Activated CD8-positive, alpha-beta memory T cell treated with anti-CD3 and anti-CD28 coated beads for 1 hour (primary cell): ENCODE data around the gene PTPRN2.

Experiments
- DNase-seq, 2 donors: peaks; one replicate each; pipeline ENCODE4 v3.0.0-alpha.2; 2020; ENCODE audit warnings: low read depth in 1 of 2; ENCODE audit errors: extremely low read depth in 1 of 2

Gene PTPRN2

DNA sequence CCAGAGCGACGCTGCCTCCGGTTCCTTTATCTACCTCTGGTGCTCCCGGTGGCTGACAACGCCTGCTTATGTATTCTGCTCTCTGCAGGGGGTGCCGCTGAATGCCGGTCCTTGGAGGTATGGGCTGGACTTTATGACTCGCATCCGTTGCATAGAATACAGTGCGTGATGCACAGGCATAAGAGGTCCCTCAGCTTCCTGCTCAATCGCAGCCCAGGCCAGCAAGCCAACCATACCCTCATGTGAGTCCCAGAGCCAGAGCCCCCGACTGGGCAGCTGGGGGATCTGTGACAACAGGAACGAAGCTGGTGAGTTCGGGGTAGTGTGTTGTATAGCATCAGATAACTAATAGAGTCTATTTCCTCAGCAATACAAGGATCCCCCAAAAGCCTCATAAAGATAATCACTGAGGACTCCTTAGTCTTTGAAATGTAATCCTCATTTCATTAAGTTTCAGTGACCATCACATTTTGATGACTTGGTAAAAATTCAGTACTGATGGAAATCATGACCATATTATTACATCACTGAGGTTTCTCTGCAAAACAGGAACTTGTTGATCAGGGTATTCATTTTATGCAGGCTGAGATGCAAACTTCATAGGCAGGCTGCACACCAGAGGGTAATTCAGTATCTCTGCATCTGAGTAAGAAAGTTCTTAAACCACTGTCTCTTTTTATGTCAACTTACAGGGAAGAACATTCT, 607.8 kb downstream of the PTPRN2 start:
- DNase-seq: no peak

DNA sequence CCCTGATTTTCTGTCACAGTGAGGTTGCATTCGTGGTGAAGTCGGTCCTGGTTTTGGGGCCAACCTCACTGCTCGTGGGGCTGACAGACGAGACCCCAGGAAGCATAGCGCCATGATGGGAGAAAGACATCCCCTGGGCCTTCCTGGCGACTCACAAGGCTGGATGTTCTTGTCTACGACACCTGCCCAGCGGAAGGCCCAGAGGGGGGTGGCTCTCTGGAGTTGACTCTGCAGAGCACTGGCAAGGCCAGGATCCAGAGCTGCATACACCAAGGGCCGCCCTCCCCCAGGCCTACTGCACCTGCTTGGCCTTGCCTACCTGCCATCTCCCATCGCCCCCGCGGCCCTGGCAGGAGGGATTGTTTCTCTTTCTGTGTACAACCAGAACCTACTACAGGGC, 608.9 kb downstream of the PTPRN2 start:
- no peak for DNase-seq

DNA sequence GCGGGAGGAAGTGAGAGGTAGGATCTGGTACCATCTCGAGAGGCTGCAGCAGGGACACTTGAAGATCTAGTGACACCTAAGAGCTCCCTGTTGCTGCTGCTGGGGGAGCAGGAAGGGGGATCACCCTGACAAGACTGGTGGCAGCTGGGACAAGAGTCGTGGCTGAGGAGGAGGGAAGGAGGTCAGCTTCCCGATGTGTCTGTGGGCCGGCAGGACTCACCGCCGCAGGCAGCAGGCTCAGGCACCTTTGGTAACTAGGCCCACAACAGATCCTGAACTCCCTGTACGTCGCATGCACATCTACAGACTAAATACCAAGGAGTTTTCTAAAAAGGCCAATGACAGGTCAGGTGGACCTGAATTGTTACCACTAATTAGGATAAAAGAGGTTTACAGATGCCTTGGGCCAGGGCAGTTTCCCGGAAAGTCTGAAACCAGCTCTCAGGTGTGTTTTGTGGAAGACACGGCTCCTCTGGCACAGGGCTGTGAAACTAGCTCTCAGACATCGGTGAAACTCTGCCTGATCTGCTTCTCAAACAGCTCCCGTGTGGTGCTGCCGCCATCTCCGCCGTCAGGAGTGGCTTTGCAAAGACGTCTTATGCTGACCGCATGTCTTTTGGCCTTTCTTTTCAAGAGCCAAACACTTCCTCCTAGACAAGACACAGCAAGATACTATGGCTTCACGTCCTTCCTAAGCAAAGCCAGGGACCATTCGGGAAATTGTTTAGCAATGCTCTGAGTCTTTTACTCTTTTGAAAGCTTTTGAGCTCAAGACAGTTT, 609.7 kb downstream of the PTPRN2 start:
- DNase-seq: no peak

DNA sequence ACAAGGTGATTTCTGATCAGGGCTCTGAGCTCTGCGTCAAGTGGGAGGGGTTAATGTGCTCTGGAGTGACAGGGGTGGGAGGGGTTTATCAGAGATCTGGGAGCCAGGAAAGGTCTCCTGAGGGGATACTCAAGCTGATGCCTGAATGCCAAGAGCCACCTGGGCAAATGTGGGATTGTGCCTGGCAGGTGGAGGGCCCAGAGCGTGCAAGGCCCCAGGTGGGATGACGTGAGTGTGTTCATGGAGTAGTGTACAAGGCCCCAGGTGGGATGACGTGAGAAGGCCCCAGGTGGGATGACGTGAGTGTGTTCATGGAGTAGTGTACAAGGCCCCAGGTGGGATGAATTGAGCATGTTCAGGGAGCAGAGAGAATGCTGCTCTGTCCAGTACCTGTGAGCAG, 610.3 kb downstream of the PTPRN2 start:
- DNase-seq: no peak

DNA sequence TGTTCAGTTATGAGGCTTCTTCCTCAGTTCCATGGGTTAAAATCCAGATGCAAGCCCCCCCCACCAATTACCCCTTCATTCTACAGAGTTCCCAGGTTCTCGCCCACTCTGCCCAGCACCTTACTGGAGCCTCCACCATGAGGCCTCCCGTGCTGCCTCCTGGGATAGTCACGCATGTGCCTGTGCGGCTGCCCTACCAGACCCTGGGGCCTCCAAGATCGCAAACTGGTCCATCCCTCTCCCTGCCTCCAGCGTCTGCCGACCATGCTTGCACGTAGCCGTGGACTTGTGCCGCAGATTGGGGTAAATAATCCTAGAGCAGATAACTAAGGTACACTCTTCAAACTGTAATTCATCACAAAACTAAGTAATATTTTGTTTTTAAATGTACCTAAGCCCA, 611.2 kb downstream of the PTPRN2 start:
- no peak for DNase-seq

DNA sequence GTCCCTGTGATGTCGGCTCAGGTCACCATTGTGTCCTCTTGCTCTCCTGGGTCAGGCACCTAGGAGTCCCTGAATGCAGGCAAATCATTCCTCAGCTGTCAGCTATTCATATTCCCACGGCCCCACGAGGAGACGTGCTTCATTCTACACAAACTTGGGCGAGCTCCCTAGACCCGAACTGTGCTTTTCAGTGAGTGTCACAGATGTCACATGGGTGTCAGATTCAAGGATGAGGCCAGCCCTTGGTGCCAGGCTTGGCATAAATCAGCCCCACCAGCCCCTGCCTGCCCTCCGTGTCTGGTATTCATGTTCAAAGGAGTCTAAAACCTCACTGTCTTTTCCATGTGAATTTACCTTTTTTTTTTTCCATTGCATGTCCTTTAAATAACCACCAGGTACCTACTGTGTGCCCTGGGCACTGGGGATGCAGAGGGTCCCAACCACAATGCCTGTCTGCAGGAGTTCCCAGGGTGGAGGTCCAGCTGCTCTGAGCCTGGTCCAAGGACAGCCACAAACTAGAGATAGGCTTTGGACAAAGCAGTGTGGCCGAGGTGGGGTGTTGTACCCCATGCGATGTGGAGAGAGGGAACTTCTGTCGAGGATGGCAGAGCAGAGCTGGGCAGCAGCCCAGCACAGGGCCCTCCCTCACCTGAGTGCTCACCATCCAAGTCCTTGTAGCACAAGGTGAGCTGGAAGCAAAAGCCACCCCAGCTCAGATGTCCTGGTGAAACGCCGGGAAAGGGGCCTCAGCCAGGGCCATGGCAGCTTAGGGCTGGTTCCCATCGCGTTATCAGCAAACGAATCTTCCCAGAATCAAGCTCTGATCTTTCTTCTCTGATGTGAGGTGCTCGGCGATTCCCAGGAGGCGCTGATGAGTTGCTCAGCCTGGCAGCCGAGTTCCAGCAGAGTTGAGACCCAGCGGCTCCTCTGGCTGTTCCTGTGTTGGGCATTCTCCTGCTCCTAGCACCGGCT, 611.9 kb downstream of the PTPRN2 start:
- DNase-seq: no peak

DNA sequence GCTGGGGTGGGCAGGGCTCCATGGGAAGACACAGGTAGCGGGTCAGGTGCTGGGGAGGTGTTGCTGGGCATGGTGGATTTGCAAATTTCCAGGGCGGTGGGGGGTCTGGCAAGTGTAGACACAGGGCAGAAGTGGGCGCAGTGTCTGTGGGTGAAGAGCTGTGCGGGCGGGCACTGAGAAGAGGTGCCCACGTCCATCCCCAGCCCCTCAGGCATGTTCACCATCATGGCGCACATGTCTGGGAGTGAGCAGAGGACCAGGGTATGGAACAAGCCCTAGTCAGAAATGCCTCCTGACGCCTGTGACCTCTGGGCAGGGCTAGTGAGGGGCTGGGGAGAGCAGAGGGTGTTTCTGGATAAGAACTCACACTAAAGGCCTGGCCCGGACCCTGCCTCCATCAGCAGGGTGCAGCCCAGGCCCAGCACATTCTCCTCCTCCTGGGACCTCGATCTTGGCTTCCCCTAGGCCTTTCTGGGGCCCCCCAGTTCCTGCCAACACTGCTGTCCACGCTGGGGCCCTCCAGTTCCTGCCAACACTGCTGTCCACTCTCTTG, 612.9 kb downstream of the PTPRN2 start:
- DNase-seq: no peak

DNA sequence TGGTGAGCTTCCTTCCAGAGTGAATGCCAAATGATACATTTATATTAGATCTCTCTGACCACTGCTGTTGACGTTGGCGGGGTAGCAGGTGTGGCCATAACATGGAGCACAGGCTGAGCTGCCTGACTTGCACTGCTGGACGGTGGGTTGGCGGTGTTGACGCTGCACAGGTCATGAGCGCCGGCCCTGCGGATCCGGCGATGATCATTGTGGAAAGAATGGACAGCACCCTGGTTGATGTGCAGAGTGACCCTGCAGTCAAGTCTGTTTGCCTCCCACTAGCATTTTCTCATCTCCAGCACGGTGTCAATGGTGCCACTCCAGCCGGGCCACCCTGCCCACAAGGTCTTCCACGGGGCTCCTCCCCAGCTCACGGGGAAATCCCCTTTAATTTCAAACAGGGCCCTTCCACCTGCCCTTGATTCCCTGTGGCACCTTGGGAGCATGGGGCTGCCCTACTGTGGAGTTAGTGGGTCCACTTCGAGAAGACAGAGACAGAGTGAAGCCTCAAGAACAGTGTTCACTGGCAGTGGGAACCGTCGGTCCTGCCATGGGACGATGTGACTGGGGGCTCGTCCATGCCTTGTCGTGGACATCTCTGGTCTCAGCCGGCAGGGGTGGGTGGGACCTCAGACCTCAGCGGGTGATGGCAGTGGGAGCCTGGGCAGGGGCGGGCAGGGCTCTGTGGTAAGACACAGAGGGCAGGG, 613.5 kb downstream of the PTPRN2 start:
- DNase-seq: no peak

DNA sequence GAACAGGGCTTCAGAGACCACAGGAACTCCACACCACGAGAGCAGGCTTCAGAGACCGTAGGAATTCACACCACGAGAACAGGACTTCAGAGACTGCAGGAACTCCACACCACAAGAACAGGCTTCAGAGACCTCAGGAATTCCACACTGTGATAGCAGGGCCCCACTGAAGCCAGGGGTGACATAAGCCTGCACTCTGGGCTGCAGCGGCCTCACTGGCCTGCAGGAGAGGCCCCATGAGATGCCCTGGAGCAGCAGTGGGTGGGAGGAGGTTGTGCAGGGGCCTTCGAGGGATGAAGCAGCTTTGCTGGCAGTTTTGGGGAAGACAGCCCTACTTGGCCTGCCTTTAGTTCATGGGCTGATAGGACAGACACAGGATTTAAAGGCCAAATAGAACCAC, 614.7 kb downstream of the PTPRN2 start:
- no peak for DNase-seq

DNA sequence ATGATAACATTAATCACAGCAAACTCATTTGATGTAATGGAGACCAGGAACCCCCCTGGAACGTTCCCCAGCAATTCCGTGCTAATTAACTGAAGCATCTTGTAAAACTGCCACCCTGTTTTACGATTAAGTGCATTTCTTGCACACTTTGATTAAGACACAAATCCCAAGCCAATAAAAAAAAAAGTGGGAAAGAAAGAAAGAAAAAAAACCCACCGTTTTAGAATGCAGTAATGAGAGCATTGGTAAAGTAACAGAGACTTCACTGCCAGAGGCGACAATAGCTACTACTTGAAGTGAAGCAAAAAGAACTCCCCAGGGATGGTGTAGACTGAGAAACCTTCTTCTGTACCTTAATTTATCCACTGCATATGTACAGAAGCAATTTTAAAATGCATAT, 616.1 kb downstream of the PTPRN2 start:
- DNase-seq: no peak

DNA sequence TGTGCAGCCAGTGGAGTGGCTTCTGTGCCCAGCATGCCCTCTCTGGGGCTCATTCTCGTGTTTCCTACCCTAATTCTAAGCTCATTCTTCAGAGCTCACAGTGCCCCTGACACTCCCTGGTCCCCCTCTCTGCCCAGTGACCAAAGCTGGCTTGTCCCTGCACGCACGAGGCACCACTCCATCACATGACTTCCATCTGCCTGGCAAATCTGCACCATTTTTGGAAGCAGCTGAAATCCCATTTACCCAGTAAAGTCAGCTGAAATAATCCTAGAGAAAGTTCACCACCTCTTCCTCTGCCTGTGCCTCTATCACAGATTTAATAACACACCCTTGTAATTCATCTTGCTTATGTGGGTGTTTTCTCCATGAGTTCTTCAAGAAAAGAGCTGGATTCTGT, 616.9 kb downstream of the PTPRN2 start:
- no peak for DNase-seq

DNA sequence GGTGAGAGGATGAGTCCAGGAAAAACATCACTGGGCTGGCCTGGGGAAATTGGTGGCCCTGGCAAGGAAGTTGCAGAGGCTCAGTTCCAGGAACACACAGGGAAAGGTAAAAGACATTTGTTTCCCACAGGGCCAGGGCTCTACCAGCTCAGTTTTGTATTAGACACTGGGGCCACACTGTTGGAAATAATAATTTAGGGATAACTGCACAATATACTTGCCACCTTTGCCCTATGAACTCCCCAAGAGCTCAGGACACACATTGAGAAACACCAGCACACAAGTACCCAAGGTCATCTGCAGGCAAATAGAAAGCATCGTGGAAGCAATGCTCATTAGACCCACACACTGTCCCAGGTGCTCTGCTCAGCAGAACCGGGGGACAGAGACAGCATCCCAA, 617.6 kb downstream of the PTPRN2 start:
- no peak for DNase-seq

DNA sequence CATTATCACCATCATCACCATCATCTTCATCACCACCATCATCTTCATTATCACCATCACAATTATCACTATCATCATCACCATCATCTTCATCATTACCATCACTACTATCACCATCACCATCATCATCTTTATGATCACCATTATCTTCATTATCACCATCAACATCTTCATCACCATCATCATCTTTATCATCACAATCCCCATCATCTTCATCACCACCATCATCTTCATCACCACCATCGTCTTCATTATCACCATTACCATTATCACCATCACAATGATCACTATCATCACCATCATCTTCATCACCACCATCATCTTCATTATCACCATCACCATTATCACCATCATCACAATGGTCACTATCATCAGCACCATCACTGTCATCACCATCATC, 621.1 kb downstream of the PTPRN2 start:
- DNase-seq: no peak

DNA sequence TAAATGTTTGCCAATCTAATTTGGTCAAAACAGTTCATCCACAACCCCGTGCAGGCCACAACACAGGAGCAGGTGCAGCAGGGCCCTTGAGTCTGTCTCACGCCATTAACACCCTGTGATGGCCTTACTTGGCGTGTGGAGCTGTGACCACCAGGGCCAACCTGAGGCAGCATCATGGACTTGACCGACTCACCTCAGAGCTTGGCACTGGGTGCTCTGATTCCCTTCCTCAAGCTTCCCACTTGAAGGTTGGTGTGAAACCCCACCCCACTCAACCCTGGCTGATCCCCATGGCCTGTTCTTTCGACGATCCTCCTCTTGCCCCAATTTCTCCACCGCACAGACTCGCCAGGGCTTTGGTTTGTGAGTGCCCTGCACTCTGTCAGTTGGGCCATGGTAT, 623.1 kb downstream of the PTPRN2 start:
- no peak for DNase-seq

DNA sequence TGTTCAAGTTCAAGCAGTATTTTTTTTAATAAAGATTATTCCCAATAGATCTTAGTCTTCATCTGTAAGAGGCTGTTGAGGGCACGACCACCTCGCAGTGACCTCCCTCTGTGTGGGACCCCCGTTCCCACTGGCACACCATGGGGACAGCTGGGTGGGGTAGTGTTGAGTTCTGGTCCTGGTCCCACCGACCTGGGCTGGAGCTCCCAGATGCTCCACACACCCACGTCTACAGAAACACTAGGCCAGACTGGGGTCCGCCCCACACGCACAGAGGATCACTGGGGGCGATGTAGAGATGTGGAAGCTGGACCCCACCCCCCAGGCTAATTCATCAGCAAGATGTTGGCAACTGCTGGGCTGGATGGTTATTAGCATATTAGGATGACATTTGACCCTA, 623.6 kb downstream of the PTPRN2 start:
- no peak for DNase-seq

DNA sequence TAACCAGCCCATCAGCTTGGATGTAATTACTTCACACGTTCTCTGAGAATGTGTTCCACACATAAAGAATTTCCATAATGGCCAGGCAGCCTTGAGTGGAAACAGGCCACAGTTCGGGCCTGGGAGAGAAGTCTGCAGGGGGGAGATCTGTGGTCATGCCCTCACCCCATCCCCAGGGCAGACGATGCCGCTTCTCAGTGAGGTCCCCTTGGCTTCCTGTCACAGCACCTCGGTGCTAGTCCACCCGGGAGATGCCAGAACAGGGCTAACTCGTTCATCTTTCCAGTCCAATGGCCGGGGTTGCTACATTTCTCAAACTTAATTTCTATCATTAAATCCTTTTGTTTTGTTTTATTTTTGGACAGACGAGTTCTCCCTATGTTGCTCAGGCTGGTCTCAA, 624.1 kb downstream of the PTPRN2 start:
- DNase-seq: no peak

DNA sequence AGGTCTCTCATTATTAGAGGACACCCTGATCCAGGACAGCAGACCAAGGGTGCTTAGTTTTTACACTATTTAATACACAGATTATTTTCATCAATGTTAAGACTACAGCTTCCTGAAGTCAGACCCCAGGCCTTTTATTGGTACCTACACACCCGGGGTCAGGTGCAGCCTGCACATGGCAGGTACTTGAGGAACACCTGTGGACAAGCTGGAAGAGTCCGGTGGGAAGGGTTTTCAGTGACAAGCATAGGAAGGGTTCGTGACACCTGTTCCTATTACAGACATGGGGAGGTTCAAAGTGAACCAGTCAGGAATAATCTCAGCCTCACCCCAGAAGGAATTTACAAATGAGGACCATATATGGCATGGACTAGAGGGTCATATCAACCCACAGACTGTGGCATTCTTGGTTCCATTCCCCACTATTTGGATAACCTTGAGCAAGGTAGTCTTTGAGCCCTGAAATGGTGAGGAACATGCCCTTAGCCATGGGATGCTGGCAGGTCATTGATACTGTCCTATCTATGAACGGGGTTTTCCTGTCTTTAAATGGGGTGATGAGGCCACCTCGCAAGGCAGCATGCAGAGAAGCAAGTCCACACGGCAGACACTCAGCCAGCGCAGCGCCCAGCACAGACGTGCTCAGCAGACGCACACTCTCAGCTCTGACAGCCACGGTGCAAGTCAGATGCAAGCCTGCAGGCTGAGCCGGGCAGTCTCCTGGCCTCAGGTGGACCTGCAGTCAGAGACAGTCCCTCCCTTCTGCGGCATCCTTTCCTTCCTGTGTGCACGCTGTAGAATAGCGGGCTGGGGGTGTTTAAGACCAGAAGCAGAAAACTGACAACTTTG, 624.9 kb downstream of the PTPRN2 start:
- no peak for DNase-seq

DNA sequence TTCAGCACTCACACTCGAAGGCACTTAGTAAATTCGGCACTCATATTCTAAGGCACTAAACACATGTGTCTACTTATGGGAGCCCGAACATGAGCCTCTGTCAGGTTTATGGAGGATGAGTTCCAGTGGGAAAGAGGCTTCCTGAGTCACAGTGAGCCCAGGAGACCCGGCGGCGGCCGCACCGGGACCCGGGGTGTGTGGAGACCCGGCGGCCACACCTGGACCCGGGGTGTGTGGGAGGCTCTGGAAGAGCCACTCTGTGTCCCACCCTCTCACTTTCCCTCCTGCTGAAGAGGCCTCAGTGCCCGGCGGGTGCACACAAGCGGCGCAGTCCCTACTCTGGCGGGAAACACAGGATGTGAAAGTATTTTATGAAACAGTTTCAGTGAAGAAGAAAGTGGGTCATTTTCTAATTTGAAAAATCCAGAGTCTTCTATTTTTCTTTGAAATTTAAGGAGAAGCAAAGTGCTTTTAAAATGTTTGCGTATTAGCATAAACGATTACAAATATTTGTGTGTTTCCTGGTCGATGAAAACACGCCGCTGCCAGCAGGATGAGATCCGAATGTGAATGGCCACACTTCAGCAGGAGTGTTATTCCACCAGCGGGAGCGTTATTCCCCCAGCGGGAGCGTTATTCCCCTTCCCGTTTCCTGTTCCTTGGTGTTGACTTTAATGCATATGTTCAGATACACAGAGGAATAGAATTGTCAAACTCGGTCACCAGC, 625.7 kb downstream of the PTPRN2 start:
- DNase-seq: no peak
